PC-9 (cell line): ENCODE data around the gene GOLGA6L26.
"Not testable (repeated sequence)": the region's sequence is repeated elsewhere in the genome, so short reads cannot be mapped to it uniquely, and the experiment has no call there.

Experiments
- EZH2 ChIP-seq: fragments of 200-600 bp; sonication (generic); IDR thresholded peaks from 2 replicates; pipeline ENCODE4 v1.8.0; 2017; ENCODE audit warnings: antibody characterized with exemption, low read depth
- TF ChIP-seq, protein P1 (sequence below): fragments of 200-600 bp; sonication (generic); conservative IDR thresholded peaks from 2 replicates; pipeline ENCODE4 v1.6.1; 2017; ENCODE audit warnings: mixed run types, antibody characterized with exemption, mild to moderate bottlenecking, moderate library complexity

DNA sequence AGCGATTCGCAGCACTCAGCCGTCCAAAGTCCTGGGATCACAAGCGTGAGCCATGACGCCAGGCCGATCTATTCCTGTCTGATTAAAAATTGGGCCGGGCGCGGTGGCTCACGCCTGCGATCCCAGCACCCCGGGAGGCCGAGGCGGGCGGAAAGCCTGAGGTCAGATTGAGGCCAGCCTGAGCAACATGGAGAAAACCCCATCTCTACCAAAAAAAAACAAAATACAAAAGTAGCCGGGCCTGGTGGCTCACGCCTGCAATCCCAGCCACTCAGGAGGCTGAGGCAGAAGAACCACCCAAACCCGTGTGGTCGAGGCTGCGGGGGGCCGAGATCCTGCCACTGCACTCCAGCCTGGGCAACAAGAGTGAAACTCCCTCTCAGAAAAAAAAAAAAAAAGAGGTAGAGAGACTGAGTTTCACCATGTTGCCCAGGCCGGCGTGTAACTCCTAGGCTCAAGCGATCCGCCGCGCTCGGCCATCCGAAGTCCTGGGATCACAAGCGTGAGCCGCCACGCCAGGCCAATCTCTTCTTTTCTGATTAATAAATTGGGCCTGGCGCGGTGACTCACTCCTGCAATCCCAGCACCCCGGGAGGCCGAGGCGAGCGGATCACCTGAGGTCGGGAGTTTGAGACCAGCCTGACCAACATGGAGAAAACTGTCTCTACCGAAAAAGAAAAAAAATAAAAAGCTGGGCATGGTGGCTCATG is 39.0 kb upstream of the GOLGA6L26 start:
- TF ChIP-seq, protein P1, sequence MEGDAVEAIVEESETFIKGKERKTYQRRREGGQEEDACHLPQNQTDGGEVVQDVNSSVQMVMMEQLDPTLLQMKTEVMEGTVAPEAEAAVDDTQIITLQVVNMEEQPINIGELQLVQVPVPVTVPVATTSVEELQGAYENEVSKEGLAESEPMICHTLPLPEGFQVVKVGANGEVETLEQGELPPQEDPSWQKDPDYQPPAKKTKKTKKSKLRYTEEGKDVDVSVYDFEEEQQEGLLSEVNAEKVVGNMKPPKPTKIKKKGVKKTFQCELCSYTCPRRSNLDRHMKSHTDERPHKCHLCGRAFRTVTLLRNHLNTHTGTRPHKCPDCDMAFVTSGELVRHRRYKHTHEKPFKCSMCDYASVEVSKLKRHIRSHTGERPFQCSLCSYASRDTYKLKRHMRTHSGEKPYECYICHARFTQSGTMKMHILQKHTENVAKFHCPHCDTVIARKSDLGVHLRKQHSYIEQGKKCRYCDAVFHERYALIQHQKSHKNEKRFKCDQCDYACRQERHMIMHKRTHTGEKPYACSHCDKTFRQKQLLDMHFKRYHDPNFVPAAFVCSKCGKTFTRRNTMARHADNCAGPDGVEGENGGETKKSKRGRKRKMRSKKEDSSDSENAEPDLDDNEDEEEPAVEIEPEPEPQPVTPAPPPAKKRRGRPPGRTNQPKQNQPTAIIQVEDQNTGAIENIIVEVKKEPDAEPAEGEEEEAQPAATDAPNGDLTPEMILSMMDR, result not testable (repeated sequence)
- TF ChIP-seq EZH2, result not testable (repeated sequence)
